K562 (cell line): ENCODE measurements around the gene STARD6.

Experiments used
- SMAD1 ChIP-seq: fragments of 150-350 bp; IDR thresholded peaks from 2 replicates; pipeline ENCODE4 v1.6.1; 2014; ENCODE audit warnings: low read length, low read depth; ENCODE audit not compliant: partially characterized antibody
- SPI1 ChIP-seq: IDR thresholded peaks from 2 replicates; pipeline ENCODE4 v1.6.1; 2011; ENCODE audit warnings: low read depth, low read length, control low read depth, borderline replicate concordance
- ZBTB7A ChIP-seq: IDR thresholded peaks from 2 replicates; pipeline ENCODE4 v1.6.1; 2011; ENCODE audit warnings: low read depth, mild to moderate bottlenecking, low read length, moderate library complexity, borderline replicate concordance; ENCODE audit not compliant: control insufficient read depth
- TF ChIP-seq, protein P1 (sequence below), 2 experiments: fragments of 450-650 bp in 1 of 2; sonication (generic) in 1 of 2; formaldehyde crosslinking in 1 of 2; IDR thresholded peaks in 1 of 2; conservative IDR thresholded peaks in 1 of 2; 2 replicates each; pipeline versions ENCODE4 v1.6.1 to v1.8.1; 2016 to 2023; ENCODE audit warnings: mild to moderate bottlenecking in 2 of 2, moderate library complexity in 2 of 2, inconsistent platforms in 1 of 2, missing genetic modification reagents in 1 of 2
- TF ChIP-seq, protein P2 (sequence below): sonication (generic); formaldehyde crosslinking; IDR thresholded peaks from 2 replicates; pipeline ENCODE4 v1.8.0; 2023; ENCODE audit warnings: mild to moderate bottlenecking, missing genetic modification reagents
- TF ChIP-seq, protein P3 (sequence below), 2 experiments: fragments of 450-650 bp; formaldehyde crosslinking in 1 of 2; IDR thresholded peaks; 2 replicates each; pipeline versions ENCODE4 v1.4.0 to v1.6.1; 2014 to 2020; ENCODE audit warnings: mild to moderate bottlenecking in 2 of 2, borderline replicate concordance in 1 of 2, low read depth in 1 of 2

DNA sequence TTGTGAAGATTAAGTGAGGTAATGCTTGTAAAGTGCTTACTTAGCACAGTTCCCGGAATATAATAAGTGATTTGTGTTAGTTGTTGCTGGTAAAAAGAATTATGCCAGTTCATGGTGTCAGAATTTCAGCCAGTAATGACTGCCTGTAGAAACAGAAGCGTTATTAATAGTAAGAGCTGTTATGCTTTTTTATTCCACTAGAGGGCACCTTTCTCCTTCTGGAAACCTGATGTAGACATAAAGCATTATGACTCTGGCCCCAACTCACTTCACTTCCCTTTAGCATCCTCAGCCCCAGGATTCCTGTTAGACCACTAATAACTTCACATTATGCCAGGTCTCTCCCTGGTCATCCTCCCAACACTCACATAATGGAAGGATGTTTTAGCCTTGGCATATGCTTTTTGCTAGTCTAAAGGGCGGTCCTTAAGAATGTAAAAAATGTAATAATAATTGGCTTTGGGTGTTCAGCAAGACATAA is 34.9 kb upstream of the STARD6 start:
- TF ChIP-seq SPI1 (no peak), ZBTB7A (no peak), SMAD1 (no peak)
- TF ChIP-seq, protein P1, sequence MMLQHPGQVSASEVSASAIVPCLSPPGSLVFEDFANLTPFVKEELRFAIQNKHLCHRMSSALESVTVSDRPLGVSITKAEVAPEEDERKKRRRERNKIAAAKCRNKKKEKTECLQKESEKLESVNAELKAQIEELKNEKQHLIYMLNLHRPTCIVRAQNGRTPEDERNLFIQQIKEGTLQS (IDR thresholded peaks at IDR 0.05): no peak
- TF ChIP-seq, protein P1 (CRISPR knock-in tag; conservative IDR thresholded peaks at IDR 0.05): no peak
- TF ChIP-seq, protein P2, sequence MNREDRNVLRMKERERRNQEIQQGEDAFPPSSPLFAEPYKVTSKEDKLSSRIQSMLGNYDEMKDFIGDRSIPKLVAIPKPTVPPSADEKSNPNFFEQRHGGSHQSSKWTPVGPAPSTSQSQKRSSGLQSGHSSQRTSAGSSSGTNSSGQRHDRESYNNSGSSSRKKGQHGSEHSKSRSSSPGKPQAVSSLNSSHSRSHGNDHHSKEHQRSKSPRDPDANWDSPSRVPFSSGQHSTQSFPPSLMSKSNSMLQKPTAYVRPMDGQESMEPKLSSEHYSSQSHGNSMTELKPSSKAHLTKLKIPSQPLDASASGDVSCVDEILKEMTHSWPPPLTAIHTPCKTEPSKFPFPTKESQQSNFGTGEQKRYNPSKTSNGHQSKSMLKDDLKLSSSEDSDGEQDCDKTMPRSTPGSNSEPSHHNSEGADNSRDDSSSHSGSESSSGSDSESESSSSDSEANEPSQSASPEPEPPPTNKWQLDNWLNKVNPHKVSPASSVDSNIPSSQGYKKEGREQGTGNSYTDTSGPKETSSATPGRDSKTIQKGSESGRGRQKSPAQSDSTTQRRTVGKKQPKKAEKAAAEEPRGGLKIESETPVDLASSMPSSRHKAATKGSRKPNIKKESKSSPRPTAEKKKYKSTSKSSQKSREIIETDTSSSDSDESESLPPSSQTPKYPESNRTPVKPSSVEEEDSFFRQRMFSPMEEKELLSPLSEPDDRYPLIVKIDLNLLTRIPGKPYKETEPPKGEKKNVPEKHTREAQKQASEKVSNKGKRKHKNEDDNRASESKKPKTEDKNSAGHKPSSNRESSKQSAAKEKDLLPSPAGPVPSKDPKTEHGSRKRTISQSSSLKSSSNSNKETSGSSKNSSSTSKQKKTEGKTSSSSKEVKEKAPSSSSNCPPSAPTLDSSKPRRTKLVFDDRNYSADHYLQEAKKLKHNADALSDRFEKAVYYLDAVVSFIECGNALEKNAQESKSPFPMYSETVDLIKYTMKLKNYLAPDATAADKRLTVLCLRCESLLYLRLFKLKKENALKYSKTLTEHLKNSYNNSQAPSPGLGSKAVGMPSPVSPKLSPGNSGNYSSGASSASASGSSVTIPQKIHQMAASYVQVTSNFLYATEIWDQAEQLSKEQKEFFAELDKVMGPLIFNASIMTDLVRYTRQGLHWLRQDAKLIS (CRISPR knock-in tag): no peak
- TF ChIP-seq, protein P3, sequence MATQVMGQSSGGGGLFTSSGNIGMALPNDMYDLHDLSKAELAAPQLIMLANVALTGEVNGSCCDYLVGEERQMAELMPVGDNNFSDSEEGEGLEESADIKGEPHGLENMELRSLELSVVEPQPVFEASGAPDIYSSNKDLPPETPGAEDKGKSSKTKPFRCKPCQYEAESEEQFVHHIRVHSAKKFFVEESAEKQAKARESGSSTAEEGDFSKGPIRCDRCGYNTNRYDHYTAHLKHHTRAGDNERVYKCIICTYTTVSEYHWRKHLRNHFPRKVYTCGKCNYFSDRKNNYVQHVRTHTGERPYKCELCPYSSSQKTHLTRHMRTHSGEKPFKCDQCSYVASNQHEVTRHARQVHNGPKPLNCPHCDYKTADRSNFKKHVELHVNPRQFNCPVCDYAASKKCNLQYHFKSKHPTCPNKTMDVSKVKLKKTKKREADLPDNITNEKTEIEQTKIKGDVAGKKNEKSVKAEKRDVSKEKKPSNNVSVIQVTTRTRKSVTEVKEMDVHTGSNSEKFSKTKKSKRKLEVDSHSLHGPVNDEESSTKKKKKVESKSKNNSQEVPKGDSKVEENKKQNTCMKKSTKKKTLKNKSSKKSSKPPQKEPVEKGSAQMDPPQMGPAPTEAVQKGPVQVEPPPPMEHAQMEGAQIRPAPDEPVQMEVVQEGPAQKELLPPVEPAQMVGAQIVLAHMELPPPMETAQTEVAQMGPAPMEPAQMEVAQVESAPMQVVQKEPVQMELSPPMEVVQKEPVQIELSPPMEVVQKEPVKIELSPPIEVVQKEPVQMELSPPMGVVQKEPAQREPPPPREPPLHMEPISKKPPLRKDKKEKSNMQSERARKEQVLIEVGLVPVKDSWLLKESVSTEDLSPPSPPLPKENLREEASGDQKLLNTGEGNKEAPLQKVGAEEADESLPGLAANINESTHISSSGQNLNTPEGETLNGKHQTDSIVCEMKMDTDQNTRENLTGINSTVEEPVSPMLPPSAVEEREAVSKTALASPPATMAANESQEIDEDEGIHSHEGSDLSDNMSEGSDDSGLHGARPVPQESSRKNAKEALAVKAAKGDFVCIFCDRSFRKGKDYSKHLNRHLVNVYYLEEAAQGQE (IDR thresholded peaks at IDR 0.05; ENCODE audit: borderline replicate concordance): peak; percentile 41; the same call in 1 of the 2 replicates
- TF ChIP-seq, protein P3 (CRISPR knock-in tag; IDR thresholded peaks at IDR 0.05; ENCODE audit: low read depth): no peak
